Progenitor cell of endocrine pancreas (in vitro differentiated cells): ENCODE measurements around the gene F8. TPM values are rescaled to one million over a fixed set of nuclear protein-coding genes. Genes with fewer than 3 reads are reported as not detected.

Source experiments
- DNase-seq: peaks from one replicate; pipeline ENCODE4 v3.0.0; 2021; ENCODE audit warnings: low spot score; ENCODE audit not compliant: unreplicated experiment
- H3K27ac Mint-ChIP-seq: 2 replicates; pipeline ENCODE4 v1.8.0; 2021; ENCODE audit warnings: mild to moderate bottlenecking, moderate library complexity, mixed read lengths
- H3K27me3 Mint-ChIP-seq: 2 replicates; pipeline ENCODE4 v1.8.0; 2021; ENCODE audit warnings: mixed read lengths
- H3K36me3 Mint-ChIP-seq: 2 replicates; pipeline ENCODE4 v1.8.0; 2022; ENCODE audit warnings: mixed read lengths; ENCODE audit not compliant: insufficient read depth
- H3K4me1 Mint-ChIP-seq: 2 replicates; pipeline ENCODE4 v1.8.0; 2021; ENCODE audit warnings: low read depth, mixed read lengths
- H3K4me3 Mint-ChIP-seq: 2 replicates; pipeline ENCODE4 v1.8.0; 2021; ENCODE audit warnings: low read depth, mild to moderate bottlenecking, moderate library complexity, mixed read lengths
- H3K9me3 Mint-ChIP-seq: 2 replicates; pipeline ENCODE4 v1.8.0; 2021; ENCODE audit warnings: low read depth, mixed read lengths
- total RNA-seq: library from RNA; stranded (reverse); gene quantifications from 2 replicates; pipeline ENCODE4 v1.2.1, GENCODE V29; 2021
- TF ChIP-seq, protein P1 (sequence below): fragments of 200-600 bp; sonication (generic); IDR thresholded peaks from one replicate; pipeline ENCODE4 v1.5.0; 2021; ENCODE audit warnings: antibody characterized with exemption, mild to moderate bottlenecking; ENCODE audit not compliant: unreplicated experiment

Gene F8
- total RNA-seq, 1 donor from 2014 or later = 3.4 TPM

- no peak for DNase-seq
- Mint-ChIP-seq H3K27me3 (peaks cover 21% of the 10 kb centered on the region), H3K4me1 (peaks cover 12% of the 10 kb centered on the region), H3K27ac (no peak overlapping the region), H3K36me3 (no peaks in the 10 kb centered on the region), H3K4me3 (peak overlapping the region; percentile 65), H3K9me3 (peaks cover 16% of the 10 kb centered on the region)
- TF ChIP-seq, protein P1, sequence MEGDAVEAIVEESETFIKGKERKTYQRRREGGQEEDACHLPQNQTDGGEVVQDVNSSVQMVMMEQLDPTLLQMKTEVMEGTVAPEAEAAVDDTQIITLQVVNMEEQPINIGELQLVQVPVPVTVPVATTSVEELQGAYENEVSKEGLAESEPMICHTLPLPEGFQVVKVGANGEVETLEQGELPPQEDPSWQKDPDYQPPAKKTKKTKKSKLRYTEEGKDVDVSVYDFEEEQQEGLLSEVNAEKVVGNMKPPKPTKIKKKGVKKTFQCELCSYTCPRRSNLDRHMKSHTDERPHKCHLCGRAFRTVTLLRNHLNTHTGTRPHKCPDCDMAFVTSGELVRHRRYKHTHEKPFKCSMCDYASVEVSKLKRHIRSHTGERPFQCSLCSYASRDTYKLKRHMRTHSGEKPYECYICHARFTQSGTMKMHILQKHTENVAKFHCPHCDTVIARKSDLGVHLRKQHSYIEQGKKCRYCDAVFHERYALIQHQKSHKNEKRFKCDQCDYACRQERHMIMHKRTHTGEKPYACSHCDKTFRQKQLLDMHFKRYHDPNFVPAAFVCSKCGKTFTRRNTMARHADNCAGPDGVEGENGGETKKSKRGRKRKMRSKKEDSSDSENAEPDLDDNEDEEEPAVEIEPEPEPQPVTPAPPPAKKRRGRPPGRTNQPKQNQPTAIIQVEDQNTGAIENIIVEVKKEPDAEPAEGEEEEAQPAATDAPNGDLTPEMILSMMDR = no peak
These were observed 218.1 kb downstream of the F8 start for GRCh38 chrX:154804261-154804956.

DNA sequence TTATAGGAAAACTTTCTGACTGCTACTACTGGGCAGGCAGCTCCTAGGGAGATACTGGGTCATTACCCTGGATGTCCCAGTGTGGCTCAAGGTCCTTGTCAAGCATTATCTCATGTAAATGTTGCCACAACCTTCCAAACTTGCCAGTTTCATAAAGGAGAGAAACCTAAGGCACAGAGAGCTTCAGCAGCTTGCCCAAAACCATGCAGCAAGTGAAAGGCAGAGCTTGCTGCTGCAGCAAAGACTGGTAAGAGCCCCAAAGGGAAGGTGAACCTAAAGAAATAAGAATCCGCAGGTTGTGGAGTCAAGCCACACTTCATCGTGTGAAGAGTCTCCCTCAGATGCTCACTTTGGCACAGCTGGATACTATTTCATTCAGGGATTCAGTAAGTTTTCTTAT, 219.6 kb downstream of the F8 start:
- peaks cover 21% of the 10 kb centered on the region for H3K27me3 Mint-ChIP-seq
- H3K4me1 Mint-ChIP-seq = peaks cover 16% of the 10 kb centered on the region
- DNase-seq = no peak
- H3K36me3 Mint-ChIP-seq = peaks cover 1% of the 10 kb centered on the region
- TF ChIP-seq, protein P1 = no peak
- no peak overlapping the region for H3K4me3 Mint-ChIP-seq
- peaks cover 10% of the 10 kb centered on the region for H3K9me3 Mint-ChIP-seq
- no peak overlapping the region for H3K27ac Mint-ChIP-seq

DNA sequence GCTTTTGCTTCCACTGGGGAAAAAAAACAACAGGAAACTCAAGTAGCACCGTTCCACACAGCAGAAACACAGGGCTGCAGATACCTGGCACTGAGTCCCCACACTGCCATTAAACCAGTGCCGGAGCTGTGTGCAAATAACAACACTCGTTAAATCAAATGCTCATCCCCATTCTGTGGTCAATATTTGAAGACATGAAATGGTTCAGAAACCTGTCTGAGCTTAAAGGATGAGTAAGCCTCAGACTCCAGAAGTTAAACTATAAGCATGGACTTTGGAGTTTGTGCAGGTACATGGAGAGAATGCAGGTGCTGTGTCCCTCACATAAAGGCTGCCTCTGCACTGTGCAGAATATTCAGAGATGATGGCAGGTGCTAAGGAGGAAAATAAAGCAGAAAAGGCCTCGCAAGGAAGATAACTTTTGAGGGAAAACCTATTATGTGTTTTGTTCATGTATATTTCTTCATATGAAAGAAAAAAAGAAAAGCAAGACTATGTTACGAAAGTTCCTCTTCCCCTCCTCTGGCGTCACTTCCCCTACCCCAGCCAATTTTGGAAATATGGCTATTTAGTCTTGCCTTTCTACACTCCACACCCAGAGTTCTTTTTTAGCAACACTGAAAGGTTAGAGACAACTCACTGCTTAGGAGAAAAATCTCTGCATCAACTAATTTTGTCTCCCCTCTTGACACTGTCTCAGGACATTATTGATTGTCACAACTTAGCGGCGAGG, 221.9 kb downstream of the F8 start:
- peaks cover 7% of the 10 kb centered on the region for H3K9me3 Mint-ChIP-seq
- peaks cover 1% of the 10 kb centered on the region for H3K36me3 Mint-ChIP-seq
- no peak for DNase-seq
- no peak overlapping the region for H3K4me3 Mint-ChIP-seq
- H3K4me1 Mint-ChIP-seq = peaks cover 16% of the 10 kb centered on the region
- peaks cover 23% of the 10 kb centered on the region for H3K27me3 Mint-ChIP-seq
- no peak overlapping the region for H3K27ac Mint-ChIP-seq
- TF ChIP-seq, protein P1 = no peak

DNA sequence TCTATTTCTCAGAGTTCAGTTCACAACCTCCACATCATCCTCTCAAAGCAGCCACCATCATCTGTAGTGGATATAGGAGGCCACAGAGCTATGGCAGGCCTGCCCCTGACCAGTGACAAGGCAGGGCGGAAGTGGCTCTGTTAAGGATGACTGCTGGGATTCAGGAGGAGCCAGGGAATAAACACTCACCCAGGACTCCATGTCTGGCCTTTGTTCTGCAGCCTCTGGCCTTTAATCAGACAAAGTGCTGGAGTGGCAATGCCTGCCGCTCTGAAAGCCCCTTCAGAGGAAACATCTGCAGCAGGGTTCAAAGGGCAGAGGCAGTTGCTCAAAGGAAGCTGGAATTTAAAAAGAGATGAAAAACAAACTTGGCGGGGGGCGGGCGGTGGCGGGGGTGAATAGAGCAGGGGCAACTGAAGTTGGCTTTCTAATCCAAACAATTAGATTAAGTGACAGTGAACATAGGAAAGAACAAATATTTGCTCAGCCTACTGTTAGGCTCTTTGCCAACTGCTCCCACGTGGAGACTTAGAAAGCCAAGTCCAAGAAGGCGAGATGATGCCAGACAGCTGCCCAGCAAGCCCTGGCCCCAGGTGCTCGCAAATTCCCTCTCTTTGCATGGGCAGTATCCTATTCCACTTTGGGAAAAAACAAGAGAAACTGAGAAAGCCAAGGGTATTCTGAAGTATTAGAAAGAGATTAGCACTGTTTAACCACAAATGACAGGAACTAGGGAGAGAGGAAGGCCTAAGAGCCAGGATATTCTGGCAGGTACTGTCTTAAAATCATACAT, 222.8 kb downstream of the F8 start:
- Mint-ChIP-seq H3K4me3 (no peak overlapping the region), H3K27me3 (peaks cover 21% of the 10 kb centered on the region), H3K36me3 (peaks cover 1% of the 10 kb centered on the region), H3K9me3 (peaks cover 7% of the 10 kb centered on the region), H3K4me1 (peaks cover 16% of the 10 kb centered on the region), H3K27ac (peak overlapping the region; percentile 82)
- TF ChIP-seq, protein P1 = no peak
- DNase-seq = no peak

DNA sequence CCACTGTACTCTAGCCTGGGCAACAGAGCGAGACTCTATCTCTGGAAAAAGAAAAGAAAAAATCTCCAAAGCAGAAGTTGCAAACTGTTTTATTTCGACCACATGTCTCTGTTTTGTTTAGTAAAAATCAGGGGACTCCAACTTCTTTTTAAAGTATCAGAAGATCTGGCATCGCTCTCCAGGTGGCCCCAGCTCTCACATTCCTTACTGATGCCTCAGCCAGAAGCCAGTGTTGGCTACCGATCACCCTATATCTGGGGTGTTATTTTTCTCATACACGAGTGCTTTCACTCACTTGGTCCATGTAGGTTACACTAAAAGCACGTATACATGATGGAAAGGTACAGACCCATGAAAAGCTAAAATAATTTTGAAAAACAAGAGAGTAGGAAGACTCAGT, 225.5 kb downstream of the F8 start:
- H3K27ac Mint-ChIP-seq = no peak overlapping the region
- H3K9me3 Mint-ChIP-seq = peaks cover 17% of the 10 kb centered on the region
- no peak for DNase-seq
- peaks cover 7% of the 10 kb centered on the region for H3K27me3 Mint-ChIP-seq
- H3K4me1 Mint-ChIP-seq = peaks cover 16% of the 10 kb centered on the region
- H3K36me3 Mint-ChIP-seq = peaks cover 1% of the 10 kb centered on the region
- no peak overlapping the region for H3K4me3 Mint-ChIP-seq
- TF ChIP-seq, protein P1 = no peak
